GM23338 (cell line): ENCODE data around the gene COL25A1. TPM values are rescaled to one million over a fixed set of nuclear protein-coding genes. Genes with fewer than 3 reads are reported as not detected.

Experiments used
- ATAC-seq: fragments of 200-7000 bp; cut with Tn5 transposase; 3 replicates; pipeline ENCODE4 v1.9.1; 2020
- DNase-seq: peaks from one replicate; pipeline ENCODE4 v3.0.0-alpha.2; 2015; ENCODE audit warnings: low spot score
- H2AFZ ChIP-seq: fragments of 200-600 bp; sonication (generic); 2 replicates; pipeline ENCODE4 v1.8.0; 2016; ENCODE audit warnings: antibody characterized with exemption, mild to moderate bottlenecking, moderate library complexity
- H3F3A ChIP-seq: fragments of 200-600 bp; sonication (generic); replicated peaks from 2 replicates; pipeline ENCODE4 v1.8.0; 2017; ENCODE audit warnings: antibody characterized with exemption, mixed run types, low read depth
- H3K27ac ChIP-seq: fragments of 200-600 bp; sonication (generic); 2 replicates; pipeline ENCODE4 v1.6.1; 2016; ENCODE audit warnings: low read depth
- H3K27me3 ChIP-seq: fragments of 200-600 bp; sonication (generic); 2 replicates; pipeline ENCODE4 v1.8.0; 2016; ENCODE audit warnings: mild to moderate bottlenecking, mixed run types, moderate library complexity; ENCODE audit not compliant: insufficient read depth
- H3K36me3 ChIP-seq: fragments of 200-600 bp; sonication (generic); 2 replicates; pipeline ENCODE4 v1.8.0; 2016; ENCODE audit warnings: mild to moderate bottlenecking; ENCODE audit not compliant: insufficient read depth
- H3K4me1 ChIP-seq: fragments of 200-600 bp; sonication (generic); 2 replicates; pipeline ENCODE4 v1.8.0; 2016; ENCODE audit warnings: mild to moderate bottlenecking, moderate library complexity; ENCODE audit not compliant: insufficient read depth
- H3K4me2 ChIP-seq: fragments of 200-600 bp; sonication (generic); 2 replicates; pipeline ENCODE4 v1.7.1; 2017; ENCODE audit warnings: mixed run types
- H3K4me3 ChIP-seq: fragments of 200-600 bp; sonication (generic); 2 replicates; pipeline ENCODE4 v1.6.1; 2016; ENCODE audit warnings: mixed run types
- H3K79me2 ChIP-seq: fragments of 200-600 bp; sonication (generic); replicated peaks from 2 replicates; pipeline ENCODE4 v1.8.0; 2017; ENCODE audit warnings: mild to moderate bottlenecking; ENCODE audit not compliant: insufficient read depth
- H3K9me2 ChIP-seq: fragments of 200-600 bp; sonication (generic); 2 replicates; pipeline ENCODE4 v1.8.0; 2017; ENCODE audit not compliant: insufficient read depth
- H4K20me1 ChIP-seq: fragments of 200-600 bp; sonication (generic); replicated peaks from 2 replicates; pipeline ENCODE4 v1.8.0; 2017; ENCODE audit warnings: mild to moderate bottlenecking; ENCODE audit not compliant: insufficient read depth
- H3K27ac Mint-ChIP-seq: 2 replicates; pipeline ENCODE4 v1.8.0; 2020; ENCODE audit warnings: inconsistent platforms, mild to moderate bottlenecking, moderate library complexity, mixed read lengths
- H3K27me3 Mint-ChIP-seq: 3 replicates; pipeline ENCODE4 v1.8.0; 2022; ENCODE audit warnings: low read depth, mild to moderate bottlenecking, moderate library complexity, mixed read lengths, inconsistent platforms; ENCODE audit not compliant: insufficient read depth, poor library complexity
- H3K36me3 Mint-ChIP-seq: 3 replicates; pipeline ENCODE4 v1.8.0; 2021; ENCODE audit warnings: low read depth, mild to moderate bottlenecking, inconsistent platforms, moderate library complexity, mixed read lengths
- H3K4me1 Mint-ChIP-seq: 3 replicates; pipeline ENCODE4 v1.8.0; 2020; ENCODE audit warnings: mild to moderate bottlenecking, inconsistent platforms, mixed read lengths
- H3K4me3 Mint-ChIP-seq: 3 replicates; pipeline ENCODE4 v1.8.0; 2021; ENCODE audit warnings: moderate library complexity, mild to moderate bottlenecking, inconsistent platforms, mixed read lengths
- H3K9me3 Mint-ChIP-seq: 3 replicates; pipeline ENCODE4 v1.8.0; 2020; ENCODE audit warnings: moderate library complexity, mild to moderate bottlenecking, inconsistent platforms, mixed read lengths
- CREB1 ChIP-seq: fragments of 250-450 bp; sonication (Bioruptor Pico); IDR thresholded peaks from 2 replicates; pipeline ENCODE4 v1.5.0; 2020; ENCODE audit warnings: low read depth, mild to moderate bottlenecking, moderate library complexity
- CTCF ChIP-seq, 2 experiments: fragments of 200-600 bp in 1 of 2; sonication (generic) in 1 of 2; conservative IDR thresholded peaks; 2 replicates each; pipeline versions ENCODE4 v1.5.1 to v1.6.1; 2016 to 2017; ENCODE audit warnings: antibody characterized with exemption in 2 of 2, low read depth in 2 of 2, mild to moderate bottlenecking in 2 of 2, moderate library complexity in 1 of 2
- ETS1 ChIP-seq: IDR thresholded peaks from 2 replicates; pipeline ENCODE4 v1.6.1; 2016; ENCODE audit warnings: antibody characterized with exemption
- EZH2 ChIP-seq: fragments of 200-600 bp; sonication (generic); IDR thresholded peaks from one replicate; pipeline ENCODE4 v1.8.0; 2017; ENCODE audit warnings: antibody characterized with exemption, mild to moderate bottlenecking, low read depth; ENCODE audit not compliant: unreplicated experiment
- EZH2phosphoT487 ChIP-seq: fragments of 200-600 bp; sonication (generic); IDR thresholded peaks from one replicate; pipeline ENCODE4 v1.8.1; 2018; ENCODE audit warnings: antibody characterized with exemption; ENCODE audit not compliant: unreplicated experiment
- JUNB ChIP-seq: IDR thresholded peaks from one replicate; pipeline ENCODE4 v1.6.1; 2016; ENCODE audit warnings: antibody characterized with exemption; ENCODE audit not compliant: unreplicated experiment
- NANOG ChIP-seq: IDR thresholded peaks from 2 replicates; pipeline ENCODE4 v1.6.1; 2016; ENCODE audit warnings: antibody characterized with exemption, borderline replicate concordance
- POLR2AphosphoS5 ChIP-seq: IDR thresholded peaks from 2 replicates; pipeline ENCODE4 v1.6.1; 2016; ENCODE audit warnings: antibody characterized with exemption, low read depth
- REST ChIP-seq: IDR thresholded peaks from one replicate; pipeline ENCODE4 v1.6.1; 2018; ENCODE audit warnings: antibody characterized with exemption; ENCODE audit not compliant: unreplicated experiment
- STAT1 ChIP-seq: IDR thresholded peaks from one replicate; pipeline ENCODE4 v1.6.1; 2016; ENCODE audit warnings: antibody characterized with exemption; ENCODE audit not compliant: unreplicated experiment
- ZNF114 ChIP-seq: fragments of 250-450 bp; sonication (Bioruptor Pico); IDR thresholded peaks from 2 replicates; pipeline ENCODE4 v1.5.0; 2020; ENCODE audit warnings: mild to moderate bottlenecking, moderate library complexity
- ZNF331 ChIP-seq: fragments of 250-450 bp; sonication (Bioruptor Pico); IDR thresholded peaks from 2 replicates; pipeline ENCODE4 v1.5.0; 2020; ENCODE audit warnings: low read depth, mild to moderate bottlenecking, moderate library complexity
- polyA plus RNA-seq: library from polyadenylated mRNA; unstranded; fragments of >200 nt; fragmentation: Nextera tagmentation; extraction: Ambion mirVana; gene quantifications from 2 replicates; pipeline ENCODE4 v1.2.1, GENCODE V29; 2016
- total RNA-seq: library from RNA; depleted of rRNA; stranded (reverse); fragments of >200 nt; shearing (Covaris generic); gene quantifications from 2 replicates; pipeline ENCODE4 v1.2.3, GENCODE V29; 2014

COL25A1 gene
- total and polyA plus RNA-seq, 2 experiments from 2014 or later: 3.9 to 5.6 TPM

- TF ChIP-seq REST: no peak
- TF ChIP-seq POLR2AphosphoS5: no peak
Observed at GRCh38 chr4:109051054-109051453, 251.4 kb downstream of the COL25A1 start (continued).

- Histone ChIP-seq H3K4me2 (no peak overlapping the region), H3K4me1 (no peaks in the 10 kb centered on the region), H3K79me2 (no peaks in the 10 kb centered on the region), H3F3A (no peaks in the 10 kb centered on the region), H3K36me3 (no peaks in the 10 kb centered on the region), H3K27ac (no peak overlapping the region), H4K20me1 (no peaks in the 10 kb centered on the region), H3K4me3 (no peak overlapping the region), H3K9me2 (no peaks in the 10 kb centered on the region), H2AFZ (no peak overlapping the region), H3K27me3 (no peaks in the 10 kb centered on the region)
- Mint-ChIP-seq H3K4me1 (no peaks in the 10 kb centered on the region), H3K27ac (no peak overlapping the region), H3K9me3 (no peaks in the 10 kb centered on the region), H3K27me3 (no peaks in the 10 kb centered on the region), H3K4me3 (no peak overlapping the region), H3K36me3 (no peaks in the 10 kb centered on the region)
- DNase-seq (no peak), ATAC-seq (no peak)
- TF ChIP-seq ETS1: no peak
- TF ChIP-seq CTCF (conservative IDR thresholded peaks at IDR 0.05; ENCODE audit: low read depth in 2 of 2): no peak
- TF ChIP-seq STAT1: no peak
- TF ChIP-seq EZH2phosphoT487: no peak
- no peak for TF ChIP-seq NANOG
- TF ChIP-seq CREB1 (CRISPR knock-in tag): no peak
- TF ChIP-seq REST: no peak
- TF ChIP-seq JUNB: no peak
- no peak for TF ChIP-seq EZH2
- no peak for TF ChIP-seq ZNF114
- no peak for TF ChIP-seq ZNF331
- no peak for TF ChIP-seq POLR2AphosphoS5
Observed at GRCh38 chr4:109049926-109050325, 252.5 kb downstream of the COL25A1 start.
